ENCODE measurements around the gene ATOX1. TPM values are rescaled to one million over a fixed set of nuclear protein-coding genes. Genes with fewer than 3 reads are reported as not detected.
A peak's percentile ranks its signal among the peaks of the same experiment; 100 is the strongest.

ATOX1 gene
- total and polyA plus RNA-seq, 9 of the 15 experiments (the other 6 are each of a cell fraction or from before 2014, with no cell fraction given), result 59.2 to 318 (median 86.2) TPM

DNA sequence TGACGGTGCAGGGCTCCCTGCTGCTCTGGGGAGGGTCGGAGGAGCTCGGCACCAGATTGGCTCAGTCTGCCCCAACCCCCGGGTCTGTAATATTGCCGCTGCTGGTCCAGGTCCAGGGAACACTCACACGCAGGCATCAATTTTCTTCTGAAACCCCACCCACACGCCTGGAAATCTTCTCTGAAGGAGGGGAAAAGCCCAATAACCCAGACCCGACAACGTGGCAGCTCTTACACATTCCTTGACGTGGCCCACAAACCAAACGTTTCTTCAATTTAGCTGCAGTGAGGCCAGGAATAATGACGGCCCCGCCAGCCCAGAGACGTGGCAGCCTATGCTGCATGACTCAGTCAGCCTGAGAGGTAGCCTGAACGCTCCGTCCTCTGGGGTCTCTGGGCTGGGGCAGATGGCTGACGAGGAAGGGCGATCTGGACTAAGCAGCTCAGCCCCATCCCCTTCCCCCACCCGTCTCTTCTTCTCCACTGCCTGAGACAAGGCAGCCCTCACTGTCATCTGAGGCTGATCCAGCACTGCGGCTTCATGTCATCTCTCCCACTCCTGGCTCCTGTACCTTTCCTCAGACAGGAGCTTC lies 61.9 kb downstream of the ATOX1 start:
- Histone ChIP-seq H2AFZ (ENCODE audit: low read depth, low read length) (peak overlapping the region; percentile 75), H3K27me3 (ENCODE audit: control insufficient read depth in 2 of 2, insufficient read depth in 2 of 2, low read length in 2 of 2) (peaks cover 0 to 4% of the 10 kb centered on the region in 2 experiments; a peak in 2 of 5 replicates), H3K4me1 (replicated peaks in 1 of 2; ENCODE audit: control insufficient read depth in 2 of 2, insufficient read depth in 2 of 2, low read length in 2 of 2) (peaks cover 3 to 6% of the 10 kb centered on the region in 2 experiments; a peak in 2 of 5 replicates), H3K36me3 (ENCODE audit: control insufficient read depth, insufficient read depth, low read length) (no peaks in the 10 kb centered on the region), H4K20me1 (replicated peaks; ENCODE audit: control insufficient read depth, insufficient read depth, low read length) (no peaks in the 10 kb centered on the region), H3K9ac (ENCODE audit: insufficient read depth in 1 of 2, low read depth in 2 of 2, low read length in 2 of 2) (peak overlapping the region in 1 of 2 experiments; percentile 31; a peak in 1 of 4 replicates), H3K9me1 (ENCODE audit: control insufficient read depth, insufficient read depth, low read length) (no peaks in the 10 kb centered on the region), H3K27ac (ENCODE audit: extremely low read depth, low read depth, low read length) (no peak overlapping the region), H3K4me2 (ENCODE audit: insufficient read depth, low read length) (no peak overlapping the region), H3K9me3 (replicated peaks; ENCODE audit: control insufficient read depth, insufficient read depth, low read depth, low read length) (no peaks in the 10 kb centered on the region), H3K4me3 (no peak overlapping the region), H3K79me2 (ENCODE audit: control insufficient read depth, insufficient read depth, low read length) (no peaks in the 10 kb centered on the region)
- ChIA-PET CTCF (ENCODE audit: low intra/inter-chr PET ratio) (no interaction called here), POLR2A (no interaction called here)
- TF ChIP-seq, protein P1, sequence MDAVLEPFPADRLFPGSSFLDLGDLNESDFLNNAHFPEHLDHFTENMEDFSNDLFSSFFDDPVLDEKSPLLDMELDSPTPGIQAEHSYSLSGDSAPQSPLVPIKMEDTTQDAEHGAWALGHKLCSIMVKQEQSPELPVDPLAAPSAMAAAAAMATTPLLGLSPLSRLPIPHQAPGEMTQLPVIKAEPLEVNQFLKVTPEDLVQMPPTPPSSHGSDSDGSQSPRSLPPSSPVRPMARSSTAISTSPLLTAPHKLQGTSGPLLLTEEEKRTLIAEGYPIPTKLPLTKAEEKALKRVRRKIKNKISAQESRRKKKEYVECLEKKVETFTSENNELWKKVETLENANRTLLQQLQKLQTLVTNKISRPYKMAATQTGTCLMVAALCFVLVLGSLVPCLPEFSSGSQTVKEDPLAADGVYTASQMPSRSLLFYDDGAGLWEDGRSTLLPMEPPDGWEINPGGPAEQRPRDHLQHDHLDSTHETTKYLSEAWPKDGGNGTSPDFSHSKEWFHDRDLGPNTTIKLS (IDR thresholded peaks at IDR 0.05; ENCODE audit: borderline replicate concordance, low read depth), result peak; percentile 40; the same call in 1 of the 2 replicates
- TF ChIP-seq ZNF311 (CRISPR knock-in tag; IDR thresholded peaks at IDR 0.05), result no peak
- TF ChIP-seq, protein P2, sequence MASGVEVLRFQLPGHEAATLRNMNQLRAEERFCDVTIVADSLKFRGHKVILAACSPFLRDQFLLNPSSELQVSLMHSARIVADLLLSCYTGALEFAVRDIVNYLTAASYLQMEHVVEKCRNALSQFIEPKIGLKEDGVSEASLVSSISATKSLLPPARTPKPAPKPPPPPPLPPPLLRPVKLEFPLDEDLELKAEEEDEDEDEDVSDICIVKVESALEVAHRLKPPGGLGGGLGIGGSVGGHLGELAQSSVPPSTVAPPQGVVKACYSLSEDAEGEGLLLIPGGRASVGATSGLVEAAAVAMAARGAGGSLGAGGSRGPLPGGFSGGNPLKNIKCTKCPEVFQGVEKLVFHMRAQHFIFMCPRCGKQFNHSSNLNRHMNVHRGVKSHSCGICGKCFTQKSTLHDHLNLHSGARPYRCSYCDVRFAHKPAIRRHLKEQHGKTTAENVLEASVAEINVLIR (CRISPR knock-in tag; IDR thresholded peaks at IDR 0.05), result no peak
- BruUV-seq (replicated peaks), result no TSS peak
- no peak for DNase-seq (ENCODE audit: extremely low read depth in 1 of 4, low spot score in 3 of 4)
- 12% methylated on average over 17 of the region's 20 CpGs for WGBS (ENCODE audit: insufficient coverage, low coverage, missing lambda C conversion rate)
- no peak for FAIRE-seq
- intact Hi-C loops (cut with micrococcal nuclease), result no loop called here
- ATAC-seq, result peak; percentile 58
- in situ Hi-C loops (cut with MboI), result no loop called here
